Measurements from ENCODE around the gene COX6B2. TPM values are rescaled to one million over a fixed set of nuclear protein-coding genes. Genes with fewer than 3 reads are reported as not detected.

Gene COX6B2
- total and polyA plus RNA-seq, 2 donors (not counting 3 experiments of a cell fraction or from before 2014, with no cell fraction given) = not detected

- H4K20me1 ChIP-seq (replicated peaks; ENCODE audit: control insufficient read depth, extremely low read depth, insufficient read depth, low read length) = no peaks in the 10 kb centered on the region
- peaks cover 4% of the 10 kb centered on the region for H3K4me1 ChIP-seq (ENCODE audit: control insufficient read depth, extremely low read depth, insufficient read depth, low read length)
- no peaks in the 10 kb centered on the region for H3K9me1 ChIP-seq (replicated peaks; ENCODE audit: control insufficient read depth, extremely low read depth, insufficient read depth, low read length)
- TF ChIP-seq MAX (IDR thresholded peaks at IDR 0.05; ENCODE audit: insufficient read depth, insufficient read length) (no peak), MYC (IDR thresholded peaks at IDR 0.05; ENCODE audit: low read depth, low read length) (no peak), CTCF (IDR thresholded peaks at IDR 0.05; ENCODE audit: extremely low read depth in 1 of 2, insufficient read depth in 1 of 2, low read depth in 1 of 2, low read length in 2 of 2) (no peak), GATA2 (IDR thresholded peaks at IDR 0.05; ENCODE audit: insufficient read depth, insufficient read length, low read depth, low read length) (no peak), JUN (IDR thresholded peaks at IDR 0.05; ENCODE audit: borderline replicate concordance, insufficient read depth, insufficient read length, low read depth) (no peak), FOS (IDR thresholded peaks at IDR 0.05; ENCODE audit: borderline replicate concordance, insufficient read depth, low read length) (no peak), POLR2A (IDR thresholded peaks at IDR 0.05; ENCODE audit: low read depth, low read length) (no peak), EZH2 (IDR thresholded peaks at IDR 0.05; ENCODE audit: borderline replicate concordance, low read depth, low read length, severe bottlenecking) (no peak), POLR2AphosphoS5 (IDR thresholded peaks at IDR 0.05; ENCODE audit: insufficient read depth, low read depth, low read length) (no peak)
- H3K9ac ChIP-seq (replicated peaks; ENCODE audit: extremely low read depth, insufficient read depth, low read length) = no peak overlapping the region
- H3K9me3 ChIP-seq (replicated peaks; ENCODE audit: control insufficient read depth, insufficient read depth, low read length) = no peaks in the 10 kb centered on the region
- H3K79me2 ChIP-seq (ENCODE audit: control insufficient read depth, insufficient read depth, low read length) = no peaks in the 10 kb centered on the region
- POLR2A ChIA-PET = no interaction called here
- CTCF ChIA-PET = no interaction called here
- no peak overlapping the region for H3K27ac ChIP-seq (ENCODE audit: insufficient read depth, low read depth, low read length)
- no TSS peak for BruUV-seq (replicated peaks)
- dilution Hi-C loops (cut with MboI; ENCODE audit: extremely low pct_ligation_motif_present, low sequenced_read_pairs) = no loop called here
- no peaks in the 10 kb centered on the region for H3K36me3 ChIP-seq (ENCODE audit: control insufficient read depth in 2 of 2, extremely low read depth in 1 of 2, insufficient read depth in 2 of 2, low read length in 2 of 2)
- intact Hi-C loops (cut with micrococcal nuclease) = no loop called here
- H3K4me3 ChIP-seq (replicated peaks in 1 of 3; ENCODE audit: insufficient read depth in 1 of 3, low read depth in 1 of 3, low read length in 3 of 3) = no peak overlapping the region
- no peak overlapping the region for H2AFZ ChIP-seq (ENCODE audit: low read depth, low read length)
- H3K27me3 ChIP-seq (ENCODE audit: control insufficient read depth in 2 of 2, insufficient read depth in 2 of 2, low read length in 2 of 2) = peaks cover 24 to 31% of the 10 kb centered on the region in 2 experiments
- H3K4me2 ChIP-seq (ENCODE audit: insufficient read depth, low read length) = no peak overlapping the region
- FAIRE-seq = no peak
- no peak for DNase-seq (ENCODE audit: low read depth, low spot score)
Observed at GRCh38 chr19:55352040-55352439, 2.5 kb downstream of the COX6B2 start.
